Lung (tissue), 12 donors: Measurements from ENCODE around the gene ADAM29. TPM values are rescaled to one million over a fixed set of nuclear protein-coding genes. Genes with fewer than 3 reads are reported as not detected.

Source experiments
- ATAC-seq: fragments of 200-7000 bp; cut with Tn5 transposase; one replicate; pipeline ENCODE4 v1.9.1; 2020; ENCODE audit warnings: moderate number of reproducible peaks; ENCODE audit not compliant: insufficient read depth, low FRiP score
- DNase-seq, 3 donors: peaks; one replicate each; pipeline ENCODE4 v3.0.0-alpha.2; 2013 to 2017
- H3K27ac ChIP-seq, 2 donors: one replicate each; pipeline ENCODE4 v1.5.1; 2013; ENCODE audit warnings: mild to moderate bottlenecking in 2 of 2, moderate library complexity in 2 of 2, control low read depth in 1 of 2, inconsistent platforms in 1 of 2, low read depth in 1 of 2, low read length in 1 of 2
- H3K27me3 ChIP-seq, 3 donors: one replicate each; pipeline ENCODE4 v1.5.1; 2013; ENCODE audit warnings: low read length in 2 of 3; ENCODE audit not compliant: control insufficient read depth in 3 of 3, insufficient read depth in 3 of 3
- H3K36me3 ChIP-seq, 4 donors: one replicate each; pipeline ENCODE4 v1.5.1; 2013; ENCODE audit warnings: low read length in 4 of 4, mild to moderate bottlenecking in 1 of 4, moderate library complexity in 1 of 4; ENCODE audit not compliant: control insufficient read depth in 4 of 4, insufficient read depth in 4 of 4
- H3K4me1 ChIP-seq, 5 donors: one replicate each; pipeline ENCODE4 v1.5.1; 2013; ENCODE audit warnings: low read length in 5 of 5, mild to moderate bottlenecking in 2 of 5, moderate library complexity in 1 of 5; ENCODE audit not compliant: control insufficient read depth in 5 of 5, insufficient read depth in 5 of 5
- H3K4me3 ChIP-seq: one replicate; pipeline ENCODE4 v1.5.1; 2013; ENCODE audit warnings: mild to moderate bottlenecking, control low read depth, moderate library complexity
- H3K9ac ChIP-seq, 2 donors: one replicate each; pipeline ENCODE4 v1.5.1; 2013; ENCODE audit warnings: low read length in 2 of 2, control low read depth in 1 of 2; ENCODE audit not compliant: insufficient read depth in 1 of 2
- H3K9me3 ChIP-seq, 4 donors: one replicate each; pipeline ENCODE4 v1.5.1; 2013; ENCODE audit warnings: low read length in 3 of 4, mild to moderate bottlenecking in 1 of 4, moderate library complexity in 1 of 4; ENCODE audit not compliant: control insufficient read depth in 4 of 4, insufficient read depth in 3 of 4
- CTCF ChIP-seq: IDR thresholded peaks from 2 replicates; pipeline ENCODE4 v1.5.1; 2012; ENCODE audit warnings: mild to moderate bottlenecking; ENCODE audit errors: control extremely low read depth, extremely low read depth
- WGBS, 2 donors: extraction: QIAGEN DNeasy Blood & Tissue Kit; methylation state at CpG; one replicate each; pipeline ENCODE4 v1.1.7; 2013; 5-methylcytosine and 5-hydroxymethylcytosine counted together
- polyA plus RNA-seq, 2 donors: library from polyadenylated mRNA; stranded (reverse); fragments of 200-250 nt; gene quantifications; one replicate each; pipeline ENCODE4 v1.2.1, GENCODE V29; 2013
- total RNA-seq, 2 donors: library from RNA; depleted of rRNA in 1 of 2; stranded (reverse); fragments of >200 nt in 1 of 2; gene quantifications; one replicate each; pipeline ENCODE4 v1.2.1, GENCODE V29; 2014 to 2021
- donor health status: control.
- donor health status: control.
- donor health status: Bipolar disorder and iron deficiency.
- donor health status: healthy.
- donor health status: DM: yes; HTN: yes; CAD: no.

The ADAM29 gene
- total and polyA plus RNA-seq, 4 donors, result 0.05 to 0.06 TPM; not detected in 2

- H3K4me3 ChIP-seq, result no peak overlapping the region
- no peak for ATAC-seq
Observed at GRCh38 chr4:174907508-174907907, 10.7 kb upstream of the ADAM29 start.

GRCh38 chr4:174910271-174910670, 7.9 kb upstream of the ADAM29 start:
- no peak for DNase-seq
- Histone ChIP-seq H3K9ac (no peak overlapping the region), H3K9me3 (peaks cover 0 to 4% (median 2%) of the 10 kb centered on the region in 4 donors), H3K27me3 (no peaks in the 10 kb centered on the region), H3K27ac (no peak overlapping the region), H3K4me3 (no peak overlapping the region), H3K36me3 (no peaks in the 10 kb centered on the region), H3K4me1 (no peaks in the 10 kb centered on the region)
- no peak for ATAC-seq
- no peak for TF ChIP-seq CTCF
- WGBS, 2 donors, result 78 to 80% methylated on average over 1 of the region's 1 CpG

More at GRCh38 chr4:174907508-174907907, 10.7 kb upstream of the ADAM29 start:
- Histone ChIP-seq H3K36me3 (no peaks in the 10 kb centered on the region), H3K27me3 (no peaks in the 10 kb centered on the region), H3K4me1 (no peaks in the 10 kb centered on the region), H3K27ac (no peak overlapping the region), H3K9me3 (peaks cover 0 to 11% (median 4%) of the 10 kb centered on the region in 4 donors), H3K9ac (no peak overlapping the region)
- no peak for TF ChIP-seq CTCF
- no peak for DNase-seq

GRCh38 chr4:174912919-174913543, 5.1 kb upstream of the ADAM29 start:
- no peak overlapping the region for H3K9ac ChIP-seq
- H3K27ac ChIP-seq, result no peak overlapping the region
- no peak overlapping the region for H3K4me3 ChIP-seq
- DNase-seq (no peak), ATAC-seq (no peak)
- no peaks in the 10 kb centered on the region for H3K4me1 ChIP-seq
- no peaks in the 10 kb centered on the region for H3K36me3 ChIP-seq
- no peak for TF ChIP-seq CTCF
- WGBS, 2 donors, result 82 to 86% methylated on average over 3 of the region's 3 CpGs
- peaks cover 0 to 4% (median 2%) of the 10 kb centered on the region in 4 donors for H3K9me3 ChIP-seq
- no peaks in the 10 kb centered on the region for H3K27me3 ChIP-seq
